Measurements from ENCODE around the gene C22orf15. TPM values are rescaled to one million over a fixed set of nuclear protein-coding genes. Genes with fewer than 3 reads are reported as not detected.

Gene C22orf15, protein sequence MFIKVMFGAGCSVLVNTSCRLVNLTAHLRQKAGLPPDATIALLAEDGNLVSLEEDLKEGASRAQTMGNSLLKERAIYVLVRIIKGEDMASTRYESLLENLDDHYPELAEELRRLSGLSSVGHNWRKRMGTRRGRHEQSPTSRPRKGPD
- 1 to 10 TPM; 2.2 to 3.6 TPM for total RNA-seq

DNA sequence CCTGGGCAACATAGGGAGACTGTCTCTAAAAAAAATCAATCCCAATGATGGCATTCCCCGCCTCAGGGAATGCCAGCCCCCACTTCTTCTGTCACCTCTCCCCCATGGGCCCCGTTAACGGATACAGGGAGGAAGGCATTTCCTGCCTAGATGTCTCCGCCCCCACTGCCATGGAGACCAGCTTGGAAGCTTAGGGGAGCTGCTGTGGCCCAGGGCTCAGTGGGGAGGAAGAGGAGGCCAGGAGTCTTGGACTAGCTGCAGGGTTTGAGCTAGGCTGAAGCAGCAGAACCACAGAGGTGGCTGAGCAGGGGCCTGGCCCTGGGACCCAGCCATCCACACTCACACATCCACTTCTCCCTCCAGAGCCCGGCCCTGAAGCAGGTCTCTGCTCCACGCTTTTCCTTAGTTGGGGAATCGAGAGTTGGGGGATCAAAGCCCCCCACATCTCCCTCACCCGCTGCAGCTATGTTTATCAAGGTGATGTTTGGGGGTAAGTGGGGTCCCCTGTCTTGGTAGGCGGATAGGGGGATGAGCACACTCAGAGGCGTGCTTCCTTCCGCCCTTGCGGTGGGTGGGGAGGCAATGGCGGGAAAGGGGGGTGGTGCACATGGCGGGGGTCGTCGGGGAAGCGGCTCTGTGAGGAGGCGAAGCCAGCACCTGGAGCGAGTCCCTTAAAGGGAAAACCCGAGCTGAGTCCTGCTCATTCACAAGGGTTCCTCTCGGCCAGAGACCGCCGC is at the start of gene C22orf15:
Gene C22orf15 (plus strand): TSS at position 149 of the 737 bp plus-strand sequence. CDS start 317 bp downstream, at position 466.

DNA sequence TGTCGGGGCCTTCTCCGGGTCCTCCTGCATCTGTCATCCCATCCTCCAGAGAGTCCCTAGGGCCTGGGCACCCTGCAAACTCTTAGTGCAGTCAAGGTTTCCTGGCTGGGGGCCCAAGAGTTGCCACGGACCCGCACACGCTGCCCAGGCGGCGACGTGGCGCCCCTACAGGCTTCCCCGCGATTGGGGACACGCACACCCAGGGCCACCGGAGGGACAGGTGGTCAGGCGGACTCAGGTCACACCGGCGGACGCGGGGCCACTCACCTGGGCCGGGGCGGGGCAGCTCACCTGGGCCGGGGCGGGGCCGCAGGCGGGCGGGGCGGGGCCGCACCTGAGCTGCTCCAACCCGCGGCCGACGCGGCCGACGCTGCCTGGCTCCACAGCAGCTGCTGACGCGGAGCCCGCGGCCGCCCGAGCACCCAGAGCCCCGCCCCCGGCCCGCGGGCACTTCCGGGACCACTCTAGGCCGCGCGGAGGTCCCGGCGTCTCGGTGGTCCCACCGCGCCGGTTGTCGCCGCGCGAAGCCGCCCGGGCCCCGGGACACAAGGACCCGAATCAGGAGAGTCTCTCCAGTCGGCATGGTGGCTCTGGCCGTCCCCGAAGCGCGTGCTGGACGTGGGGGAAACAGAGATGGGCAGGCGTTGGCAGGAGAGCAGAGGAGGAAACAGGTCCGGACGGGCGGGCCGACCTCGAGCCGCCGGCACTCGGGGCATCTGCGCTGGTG is 11.9 kb upstream of the C22orf15 start, which contains the start of gene ZNF70:
Gene ZNF70 (minus strand): TSS at position 399 of the 727 bp plus-strand sequence. CDS start 5,972 bp downstream, outside the sequence.

DNA sequence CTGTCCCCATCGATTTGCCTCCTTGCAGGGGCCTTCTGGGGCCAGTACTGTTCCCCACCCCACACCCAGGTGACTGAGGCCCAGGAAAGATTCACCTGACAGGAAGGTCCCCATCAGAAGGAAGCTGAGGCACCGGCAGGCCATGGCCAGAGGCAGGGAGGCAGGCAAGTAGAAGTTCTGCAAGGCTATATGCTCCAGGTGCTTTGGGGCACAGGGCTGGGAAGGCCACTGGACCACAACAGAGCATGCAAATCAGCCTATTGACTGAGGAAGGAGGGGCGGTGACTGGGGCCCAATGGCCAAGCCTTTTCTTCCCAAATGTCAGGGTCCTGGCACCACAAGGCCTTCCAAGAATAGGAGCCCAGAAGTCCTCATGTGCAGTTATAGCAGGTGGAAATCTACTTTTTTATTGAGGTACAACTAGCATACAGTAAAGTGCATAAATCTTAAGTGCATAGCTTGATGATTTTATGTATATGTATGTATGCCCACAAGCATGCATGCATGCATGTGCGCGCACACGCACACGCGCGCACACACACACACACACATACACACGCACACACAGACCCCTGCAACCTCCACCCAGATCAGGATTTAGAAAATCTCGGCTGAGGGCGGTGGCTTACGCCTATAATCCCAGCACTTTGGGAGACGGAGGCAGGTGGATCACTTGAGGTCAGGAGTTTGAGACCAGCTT is 8.4 kb upstream of the C22orf15 start, which contains the start of gene VPREB3:
Gene VPREB3 (minus strand): TSS at position 206 of the 700 bp plus-strand sequence. CDS start 62 bp downstream, at position 144.

DNA sequence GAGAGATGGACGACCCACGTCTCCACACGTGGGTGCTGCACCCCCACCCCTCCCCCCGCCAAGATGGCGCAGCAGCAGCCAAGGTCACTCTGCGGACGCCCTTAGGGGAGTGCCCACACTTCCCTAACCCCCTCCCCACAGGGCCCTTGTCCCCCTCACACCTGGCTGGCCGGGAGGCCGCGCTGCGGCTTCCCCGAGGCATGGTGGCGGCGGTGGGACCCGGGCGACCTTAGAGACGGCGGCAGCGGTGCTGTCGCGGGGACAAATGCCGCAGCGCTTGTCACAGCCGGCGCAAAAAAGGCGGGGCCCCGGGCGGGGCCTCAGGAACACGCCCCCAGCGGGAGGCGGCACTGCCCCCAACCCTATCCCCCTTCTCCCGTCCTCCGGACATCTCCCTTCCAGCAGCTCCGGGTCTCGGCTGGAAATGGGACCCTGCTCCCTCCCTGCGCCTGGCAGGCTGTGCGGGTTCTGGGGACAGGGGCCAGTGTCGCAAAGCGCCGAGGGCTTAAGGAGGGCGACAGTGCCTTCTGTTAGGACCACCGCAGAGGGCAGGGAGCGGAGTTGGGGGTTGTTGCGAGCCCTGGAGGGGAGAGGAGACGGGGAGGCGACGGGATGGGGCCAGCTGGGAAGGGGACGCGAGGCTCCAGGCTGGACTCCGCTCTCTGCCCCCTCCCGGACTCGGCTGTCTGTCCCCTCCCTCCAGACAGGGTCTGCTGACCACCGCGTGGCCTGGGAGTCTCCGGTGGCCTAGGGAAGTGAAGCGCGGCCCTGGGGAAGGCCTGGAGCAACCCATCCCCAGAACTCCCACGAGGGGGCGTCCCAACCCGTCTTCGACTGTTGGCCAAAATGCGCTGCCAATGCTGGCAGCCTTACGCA is 5.1 kb downstream of the C22orf15 start, which contains the start of gene CHCHD10:
Gene CHCHD10 (minus strand): TSS at position 300 of the 876 bp plus-strand sequence. CDS start 98 bp downstream, at position 202.

DNA sequence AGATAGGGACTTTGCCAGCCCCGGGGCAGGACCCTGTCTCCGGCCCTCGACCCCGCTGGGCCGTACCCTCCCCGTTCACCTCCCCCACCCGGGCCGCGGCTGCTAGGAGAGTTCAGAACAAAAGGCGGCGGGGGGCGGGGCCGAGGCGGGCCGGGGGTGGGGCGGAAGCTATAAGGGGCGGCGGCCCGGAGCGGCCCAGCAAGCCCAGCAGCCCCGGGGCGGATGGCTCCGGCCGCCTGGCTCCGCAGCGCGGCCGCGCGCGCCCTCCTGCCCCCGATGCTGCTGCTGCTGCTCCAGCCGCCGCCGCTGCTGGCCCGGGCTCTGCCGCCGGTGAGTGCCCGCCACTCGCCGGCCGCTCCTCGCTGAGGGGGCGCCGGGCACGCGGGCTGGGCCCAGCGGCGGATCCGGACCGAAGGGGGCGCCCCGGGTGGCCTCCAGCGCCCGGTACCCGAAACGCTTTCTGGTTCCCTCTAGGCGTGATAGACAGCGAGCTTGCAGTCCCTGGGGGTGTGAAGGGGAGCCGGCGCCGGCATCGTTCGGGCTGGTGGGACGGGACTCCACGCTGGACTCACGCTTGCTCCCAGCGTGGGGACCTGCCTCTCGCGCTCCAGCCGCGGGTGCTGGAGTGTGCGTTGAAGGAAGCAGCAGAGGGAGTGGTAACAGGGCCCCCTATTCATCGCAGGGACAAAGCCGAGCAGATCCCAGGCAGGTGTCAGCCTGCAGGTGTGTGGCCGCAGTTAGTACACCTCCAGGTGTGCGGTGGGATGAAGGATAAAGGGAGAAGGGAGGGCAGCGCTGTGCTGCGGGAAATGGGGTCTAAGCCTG is 10.1 kb downstream of the C22orf15 start, which contains the start of gene MMP11:
Gene MMP11 (plus strand): TSS at position 201 of the 825 bp plus-strand sequence. CDS start 22 bp downstream, at position 223.

DNA sequence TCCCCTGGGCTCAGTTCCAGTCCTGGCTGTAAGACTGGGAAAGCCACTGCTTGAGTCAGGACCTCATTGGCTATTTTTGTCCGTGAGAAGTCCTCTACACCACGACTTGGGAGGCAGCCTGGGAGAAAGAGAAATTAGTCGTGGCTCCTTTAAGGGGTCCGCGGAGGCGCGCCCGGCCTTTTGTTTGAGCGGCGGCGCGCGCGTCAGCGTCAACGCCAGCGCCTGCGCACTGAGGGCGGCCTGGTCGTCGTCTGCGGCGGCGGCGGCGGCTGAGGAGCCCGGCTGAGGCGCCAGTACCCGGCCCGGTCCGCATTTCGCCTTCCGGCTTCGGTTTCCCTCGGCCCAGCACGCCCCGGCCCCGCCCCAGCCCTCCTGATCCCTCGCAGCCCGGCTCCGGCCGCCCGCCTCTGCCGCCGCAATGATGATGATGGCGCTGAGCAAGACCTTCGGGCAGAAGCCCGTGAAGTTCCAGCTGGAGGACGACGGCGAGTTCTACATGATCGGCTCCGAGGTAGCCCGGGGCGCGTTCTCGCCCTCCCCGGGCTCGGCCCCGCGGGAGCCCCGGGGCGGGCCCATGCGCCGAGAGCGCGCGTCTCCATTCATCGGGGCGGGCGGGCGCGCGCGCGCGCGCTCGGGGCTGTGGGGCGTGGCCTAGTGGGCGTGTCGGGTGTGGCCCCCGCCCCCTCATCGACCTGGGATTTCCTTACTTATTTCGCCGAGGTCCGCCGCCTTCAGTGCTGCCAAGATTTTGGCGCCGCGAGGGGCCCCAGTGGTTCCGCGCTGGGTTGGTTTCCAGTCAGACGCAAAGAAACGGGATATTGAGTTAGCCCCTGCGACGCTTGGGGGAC is 24.2 kb downstream of the C22orf15 start, which contains the start of gene SMARCB1:
Gene SMARCB1 (plus strand): TSS at position 215 of the 848 bp plus-strand sequence. CDS start 204 bp downstream, at position 419.

Other genes starting within 250 kb of the C22orf15 start
- gene IGLL1, start 182.7 kb upstream of the C22orf15 start, total RNA-seq: not detected
- gene DRICH1, start 130.7 kb upstream of the C22orf15 start, total RNA-seq: 1 to 10 TPM in 1 of 2 experiments, under 1 TPM in 1; 0.88 to 1.0 TPM
- 10 to 100 TPM; 23.7 to 25.7 TPM for gene RGL4, start 72.0 kb upstream of the C22orf15 start, total RNA-seq
- gene ZNF70, start 11.9 kb upstream of the C22orf15 start, total RNA-seq: 1 to 10 TPM; 2.0 to 2.2 TPM
- gene VPREB3, start 8.6 kb upstream of the C22orf15 start, total RNA-seq: not detected
- gene CHCHD10, start 5.0 kb downstream of the C22orf15 start, total RNA-seq: 10 to 100 TPM; 64.1 to 70.9 TPM
- gene MMP11, start 9.9 kb downstream of the C22orf15 start, total RNA-seq: 1 to 10 TPM; 1.0 to 1.2 TPM
- gene SMARCB1, start 24.0 kb downstream of the C22orf15 start, total RNA-seq: 10 to 100 TPM; 71.0 to 78.1 TPM
- 10 to 100 TPM; 10.2 to 12.0 TPM for gene DERL3, start 76.0 kb downstream of the C22orf15 start, total RNA-seq
- 10 to 100 TPM; 10.0 to 13.7 TPM for gene SLC2A11, start 94.9 kb downstream of the C22orf15 start, total RNA-seq
- gene MIF, start 131.4 kb downstream of the C22orf15 start, total RNA-seq: 100 to 1,000 TPM; 974 to 985 TPM
- gene GSTT2B, start 198.2 kb downstream of the C22orf15 start, total RNA-seq: not detected
- gene DDTL, start 203.9 kb downstream of the C22orf15 start, total RNA-seq: 1 to 10 TPM; 2.9 to 3.0 TPM
- 100 to 1,000 TPM; 136 to 143 TPM for gene DDT, start 211.5 kb downstream of the C22orf15 start, total RNA-seq
- not detected for gene GSTT2, start 217.1 kb downstream of the C22orf15 start, total RNA-seq
- gene GSTT4, start 242.5 kb downstream of the C22orf15 start, total RNA-seq: not detected
- 100 to 1,000 TPM; 117 to 128 TPM for gene CABIN1, start 248.3 kb downstream of the C22orf15 start, total RNA-seq